ENCODE data around the gene EDAR.

The EDAR gene

DNA sequence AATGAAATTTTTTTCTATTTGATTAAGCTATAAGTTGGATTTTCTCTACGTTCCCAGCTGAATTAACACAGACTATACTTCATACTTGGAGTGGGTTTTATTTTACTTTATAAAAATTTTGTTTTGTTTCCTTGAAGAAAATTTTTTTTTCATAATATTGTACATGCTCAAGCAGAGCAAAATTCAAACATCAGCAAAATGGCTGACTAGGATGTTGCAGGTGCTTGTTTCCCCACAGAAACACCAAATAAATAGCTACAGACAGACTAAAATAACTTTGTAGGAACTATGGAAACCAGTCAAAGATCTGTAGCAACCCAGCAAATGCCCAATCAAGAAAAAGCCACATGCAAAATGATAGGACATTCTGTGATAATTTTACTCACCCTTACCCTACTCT is 120.1 kb downstream of the EDAR start:
- no peak for TF ChIP-seq CTCF (conservative IDR thresholded peaks at IDR 0.05)
- H3K27ac ChIP-seq = no peak overlapping the region

- H3K27ac ChIP-seq = no peak overlapping the region
- TF ChIP-seq CTCF (conservative IDR thresholded peaks at IDR 0.05) = no peak
Observed at GRCh38 chr2:108866041-108866440, 123.0 kb downstream of the EDAR start.

- no peak for TF ChIP-seq CTCF (conservative IDR thresholded peaks at IDR 0.05)
- no peak overlapping the region for H3K27ac ChIP-seq
Observed at GRCh38 chr2:108858894-108859293, 130.1 kb downstream of the EDAR start.

- TF ChIP-seq CTCF (conservative IDR thresholded peaks at IDR 0.05) = peak; percentile 62
- H3K27ac ChIP-seq = no peak overlapping the region
Observed at GRCh38 chr2:108855194-108855593, 133.8 kb downstream of the EDAR start.

GRCh38 chr2:108854484-108854883 is 134.5 kb downstream of the EDAR start:
- no peak overlapping the region for H3K27ac ChIP-seq
- no peak for TF ChIP-seq CTCF (conservative IDR thresholded peaks at IDR 0.05)

GRCh38 chr2:108853421-108853820 is 135.6 kb downstream of the EDAR start:
- no peak for TF ChIP-seq CTCF (conservative IDR thresholded peaks at IDR 0.05)
- no peak overlapping the region for H3K27ac ChIP-seq

GRCh38 chr2:108852375-108852774 is 136.6 kb downstream of the EDAR start:
- no peak overlapping the region for H3K27ac ChIP-seq
- no peak for TF ChIP-seq CTCF (conservative IDR thresholded peaks at IDR 0.05)

DNA sequence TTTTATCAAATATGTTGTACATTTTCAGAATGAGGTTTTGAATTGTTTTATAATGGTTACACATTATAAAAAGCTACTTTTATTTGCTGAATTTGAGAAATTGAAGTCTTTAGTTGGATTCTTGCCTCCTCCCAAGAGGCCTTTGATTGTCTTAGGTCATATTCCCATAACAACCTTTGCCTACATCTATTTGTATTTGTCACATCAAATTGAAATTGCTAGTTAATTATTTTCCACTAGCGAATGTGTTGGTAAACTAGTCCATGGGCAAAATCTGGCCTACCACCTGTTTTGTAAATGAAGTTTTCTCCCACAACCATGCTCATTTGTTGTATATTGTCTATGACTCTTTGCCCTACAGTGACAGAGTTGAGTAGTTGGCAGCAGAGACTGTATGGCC is 142.0 kb downstream of the EDAR start:
- H3K27ac ChIP-seq = no peak overlapping the region
- no peak for TF ChIP-seq CTCF (conservative IDR thresholded peaks at IDR 0.05)

All from VCaP (cell line).